WI38 (cell line): ENCODE data around the gene GNS.

Source experiments
- H3K4me3 ChIP-seq: 2 replicates; pipeline ENCODE4 v1.5.1; 2011; ENCODE audit warnings: low read depth, mild to moderate bottlenecking, control low read depth, low read length
- TF ChIP-seq, protein P1 (sequence below): IDR thresholded peaks from 2 replicates; pipeline ENCODE4 v1.5.1; 2012; ENCODE audit warnings: low read depth, mild to moderate bottlenecking, control low read depth, low read length

The GNS gene

GRCh38 chr12:64736771-64737170 is 22.4 kb downstream of the GNS start:
- TF ChIP-seq, protein P1, sequence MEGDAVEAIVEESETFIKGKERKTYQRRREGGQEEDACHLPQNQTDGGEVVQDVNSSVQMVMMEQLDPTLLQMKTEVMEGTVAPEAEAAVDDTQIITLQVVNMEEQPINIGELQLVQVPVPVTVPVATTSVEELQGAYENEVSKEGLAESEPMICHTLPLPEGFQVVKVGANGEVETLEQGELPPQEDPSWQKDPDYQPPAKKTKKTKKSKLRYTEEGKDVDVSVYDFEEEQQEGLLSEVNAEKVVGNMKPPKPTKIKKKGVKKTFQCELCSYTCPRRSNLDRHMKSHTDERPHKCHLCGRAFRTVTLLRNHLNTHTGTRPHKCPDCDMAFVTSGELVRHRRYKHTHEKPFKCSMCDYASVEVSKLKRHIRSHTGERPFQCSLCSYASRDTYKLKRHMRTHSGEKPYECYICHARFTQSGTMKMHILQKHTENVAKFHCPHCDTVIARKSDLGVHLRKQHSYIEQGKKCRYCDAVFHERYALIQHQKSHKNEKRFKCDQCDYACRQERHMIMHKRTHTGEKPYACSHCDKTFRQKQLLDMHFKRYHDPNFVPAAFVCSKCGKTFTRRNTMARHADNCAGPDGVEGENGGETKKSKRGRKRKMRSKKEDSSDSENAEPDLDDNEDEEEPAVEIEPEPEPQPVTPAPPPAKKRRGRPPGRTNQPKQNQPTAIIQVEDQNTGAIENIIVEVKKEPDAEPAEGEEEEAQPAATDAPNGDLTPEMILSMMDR: no peak
- H3K4me3 ChIP-seq: no peak overlapping the region

- TF ChIP-seq, protein P1: no peak
- H3K4me3 ChIP-seq: no peak overlapping the region
Observed at GRCh38 chr12:64735442-64735841, 23.8 kb downstream of the GNS start.

GRCh38 chr12:64733857-64734256 is 25.3 kb downstream of the GNS start:
- TF ChIP-seq, protein P1: no peak
- H3K4me3 ChIP-seq: no peak overlapping the region

DNA sequence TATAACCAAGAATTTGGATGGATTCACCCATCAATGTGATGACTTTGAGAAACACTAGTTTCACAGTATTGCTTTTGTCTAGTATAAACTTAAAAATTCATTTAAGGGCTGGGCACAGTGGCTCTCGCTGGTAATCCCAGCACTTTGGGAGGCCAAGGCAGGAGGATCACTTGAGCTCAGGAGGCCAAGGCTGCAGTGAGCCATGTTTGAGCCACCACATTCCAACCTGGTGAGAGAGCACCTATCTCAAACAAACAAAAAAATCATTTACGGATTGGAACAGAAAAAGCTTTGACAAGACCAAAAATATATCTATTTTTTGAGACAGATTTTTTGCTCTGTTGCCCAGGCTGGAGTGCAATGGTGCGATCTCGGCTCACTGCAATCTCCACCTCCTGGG is 27.5 kb downstream of the GNS start:
- H3K4me3 ChIP-seq: no peak overlapping the region
- TF ChIP-seq, protein P1: no peak

- TF ChIP-seq, protein P1: no peak
- no peak overlapping the region for H3K4me3 ChIP-seq
Observed at GRCh38 chr12:64730588-64730969, 28.6 kb downstream of the GNS start.

DNA sequence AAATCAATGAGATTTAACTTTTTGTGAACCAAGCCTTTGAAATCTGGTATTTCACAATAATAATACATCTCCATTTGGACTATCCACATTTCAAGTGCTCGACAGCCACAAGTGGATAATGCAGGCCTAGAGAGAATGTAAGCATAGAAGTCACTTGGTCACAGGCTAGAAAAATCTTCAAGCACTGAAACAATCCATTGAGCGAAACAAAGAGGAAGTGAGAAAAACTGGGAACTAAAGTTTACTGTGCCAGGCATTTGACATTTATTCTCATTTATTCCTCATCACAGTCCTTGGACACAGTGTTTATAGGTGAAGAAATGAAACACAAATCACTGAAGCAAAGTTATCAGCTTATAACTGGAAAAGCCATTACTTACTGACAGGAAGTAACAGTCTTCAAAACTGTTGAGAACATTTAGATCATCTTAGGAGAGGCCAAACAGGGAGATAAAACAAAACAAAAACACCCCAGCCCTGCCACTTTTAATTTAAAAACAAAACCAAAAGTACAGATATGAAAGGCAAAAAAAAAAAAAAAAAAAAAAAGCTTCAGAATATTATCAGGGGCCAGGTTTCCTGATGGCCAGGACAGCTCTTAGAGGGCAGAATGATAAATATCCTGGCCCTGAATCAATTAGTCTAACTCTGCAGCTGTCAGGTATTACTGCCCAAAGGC is 29.2 kb downstream of the GNS start:
- TF ChIP-seq, protein P1: no peak
- no peak overlapping the region for H3K4me3 ChIP-seq

DNA sequence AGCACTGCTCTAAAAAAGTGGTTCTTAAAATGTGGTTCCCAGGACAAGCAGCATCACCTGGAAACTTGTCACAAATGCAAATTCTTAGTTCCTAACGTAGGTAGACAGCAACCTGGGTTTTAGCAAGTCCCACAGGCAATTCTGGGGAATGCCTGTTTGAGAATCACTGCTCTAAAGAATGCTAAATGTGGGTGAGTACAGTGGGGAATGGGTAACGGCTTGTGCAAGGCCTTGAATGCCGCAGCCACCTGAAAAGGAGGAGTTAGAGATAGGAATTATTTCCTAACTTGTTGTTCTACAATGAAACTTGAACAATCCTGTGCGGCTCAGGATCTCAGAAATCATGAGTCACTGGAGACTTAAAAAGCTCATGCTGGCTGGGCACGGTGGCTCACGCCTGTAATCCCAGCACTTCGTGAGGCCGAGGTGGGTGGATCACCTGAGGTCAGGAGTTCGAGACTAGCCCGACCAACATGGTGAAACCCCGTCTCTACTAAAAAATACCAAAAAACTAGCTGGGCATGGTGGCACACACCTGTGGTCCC is 34.9 kb downstream of the GNS start:
- TF ChIP-seq, protein P1: no peak
- H3K4me3 ChIP-seq: no peak overlapping the region
